ENCODE data around the gene FEN1.
A peak's percentile ranks its signal among the peaks of the same experiment; 100 is the strongest.

The FEN1 gene

DNA sequence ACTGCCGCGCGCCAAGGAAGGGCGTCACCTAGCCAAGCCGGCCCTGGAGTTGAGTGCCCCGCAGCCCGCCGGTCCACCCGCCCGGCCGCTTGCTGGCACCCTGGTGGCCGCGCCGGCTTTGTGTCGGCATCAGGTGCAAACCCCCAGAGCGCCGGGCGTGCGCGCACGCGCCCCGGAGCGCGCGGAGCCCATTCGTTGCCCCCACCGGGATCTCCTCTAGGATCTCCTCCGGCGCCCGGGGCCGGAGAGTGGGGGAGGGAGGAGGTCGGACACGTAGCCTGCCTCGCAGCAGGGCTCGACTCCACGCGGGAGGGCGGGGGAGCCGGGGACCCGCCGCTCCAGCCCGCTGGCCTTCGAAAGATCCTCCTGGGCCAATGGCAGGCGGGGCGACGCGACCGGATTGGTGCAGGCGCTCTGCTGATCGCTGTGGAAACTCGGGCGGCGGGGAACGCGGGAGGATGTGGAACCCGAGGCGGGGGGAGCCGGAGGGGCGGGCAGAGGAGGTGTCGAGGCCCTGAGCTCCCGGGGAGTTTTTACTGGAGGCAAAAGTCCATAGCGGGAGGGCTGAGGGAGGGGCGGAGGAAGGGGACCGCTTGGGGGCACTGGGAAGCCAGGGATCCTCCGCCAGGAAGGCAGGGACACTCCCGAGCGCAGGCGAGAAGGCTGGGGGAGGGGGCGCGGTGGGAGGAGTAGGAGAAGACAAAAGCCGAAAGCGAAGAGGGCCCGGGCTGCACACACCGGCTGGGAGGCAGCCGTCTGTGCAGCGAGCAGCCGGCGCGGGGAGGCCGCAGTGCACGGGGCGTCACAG is 35.1 kb downstream of the FEN1 start, which contains the start of gene FADS2:
TSS of gene FADS2 (plus strand) at position 730 of the 808 bp plus-strand sequence. CDS start 91 bp downstream, outside the sequence.
- DNase-seq, result peak; percentile 79

DNA sequence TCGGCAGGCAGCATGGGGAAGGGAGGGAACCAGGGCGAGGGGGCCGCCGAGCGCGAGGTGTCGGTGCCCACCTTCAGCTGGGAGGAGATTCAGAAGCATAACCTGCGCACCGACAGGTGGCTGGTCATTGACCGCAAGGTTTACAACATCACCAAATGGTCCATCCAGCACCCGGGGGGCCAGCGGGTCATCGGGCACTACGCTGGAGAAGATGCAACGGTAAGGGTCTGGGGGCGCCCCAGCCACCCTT is 35.6 kb downstream of the FEN1 start:
- no peak for DNase-seq

DNA sequence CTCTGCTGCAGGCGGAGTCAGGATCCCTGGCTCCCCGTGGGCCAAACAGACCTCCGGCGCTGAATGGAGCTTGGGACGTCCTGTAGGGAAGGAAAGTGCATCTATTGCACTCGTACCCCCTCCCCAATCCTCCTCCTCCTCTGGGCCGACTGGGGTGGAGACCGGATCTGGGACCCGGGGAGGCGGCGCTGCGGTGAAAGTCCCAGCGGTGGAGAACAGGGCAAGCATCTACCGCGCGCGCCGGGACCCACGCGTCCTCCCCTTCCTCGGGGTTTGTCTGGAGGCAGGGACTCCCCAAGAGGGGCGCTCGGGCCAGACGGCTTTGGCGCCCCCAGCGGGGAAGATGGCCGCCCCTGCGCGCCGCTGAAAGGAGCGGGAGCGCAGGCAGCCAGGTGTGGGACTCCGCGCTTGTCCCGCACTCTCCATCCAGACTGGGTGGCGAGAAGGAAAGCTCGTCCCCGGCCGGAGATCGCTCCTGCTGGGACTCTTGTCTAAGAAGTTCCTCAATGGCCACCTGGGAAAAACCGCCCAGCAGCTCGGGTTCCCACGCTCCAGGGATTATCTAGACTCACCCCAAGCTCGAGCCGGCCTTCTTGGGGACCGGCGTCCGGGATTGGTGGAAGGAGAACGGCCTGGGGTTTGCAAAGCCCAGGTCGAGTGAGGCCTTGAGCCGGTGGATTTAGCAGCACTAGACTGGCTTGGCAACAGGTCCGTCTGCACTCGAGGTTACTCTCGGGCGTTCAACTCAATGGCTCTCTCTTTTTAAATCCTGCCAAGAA is 36.1 kb downstream of the FEN1 start:
- DNase-seq, result peak; percentile 10

DNA sequence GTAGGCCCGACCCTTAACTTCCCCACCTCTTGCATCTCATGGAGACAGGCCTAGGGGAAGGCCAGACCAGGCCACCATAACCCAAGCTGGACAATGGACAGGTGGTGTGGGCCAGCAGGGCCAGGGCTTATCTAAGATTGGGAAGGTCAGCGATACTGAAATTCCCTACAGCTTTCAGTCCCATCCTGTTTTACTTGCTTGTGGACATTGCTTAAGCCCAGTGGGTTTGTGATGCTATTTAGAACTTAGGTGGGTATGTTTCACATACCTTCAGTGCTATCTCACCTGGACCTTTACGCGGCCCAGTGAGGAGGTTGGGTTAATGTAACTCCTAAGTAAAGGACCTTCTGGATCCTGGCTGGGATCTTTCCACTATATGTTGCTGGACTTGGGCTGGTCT is 37.1 kb downstream of the FEN1 start:
- DNase-seq, result no peak

DNA sequence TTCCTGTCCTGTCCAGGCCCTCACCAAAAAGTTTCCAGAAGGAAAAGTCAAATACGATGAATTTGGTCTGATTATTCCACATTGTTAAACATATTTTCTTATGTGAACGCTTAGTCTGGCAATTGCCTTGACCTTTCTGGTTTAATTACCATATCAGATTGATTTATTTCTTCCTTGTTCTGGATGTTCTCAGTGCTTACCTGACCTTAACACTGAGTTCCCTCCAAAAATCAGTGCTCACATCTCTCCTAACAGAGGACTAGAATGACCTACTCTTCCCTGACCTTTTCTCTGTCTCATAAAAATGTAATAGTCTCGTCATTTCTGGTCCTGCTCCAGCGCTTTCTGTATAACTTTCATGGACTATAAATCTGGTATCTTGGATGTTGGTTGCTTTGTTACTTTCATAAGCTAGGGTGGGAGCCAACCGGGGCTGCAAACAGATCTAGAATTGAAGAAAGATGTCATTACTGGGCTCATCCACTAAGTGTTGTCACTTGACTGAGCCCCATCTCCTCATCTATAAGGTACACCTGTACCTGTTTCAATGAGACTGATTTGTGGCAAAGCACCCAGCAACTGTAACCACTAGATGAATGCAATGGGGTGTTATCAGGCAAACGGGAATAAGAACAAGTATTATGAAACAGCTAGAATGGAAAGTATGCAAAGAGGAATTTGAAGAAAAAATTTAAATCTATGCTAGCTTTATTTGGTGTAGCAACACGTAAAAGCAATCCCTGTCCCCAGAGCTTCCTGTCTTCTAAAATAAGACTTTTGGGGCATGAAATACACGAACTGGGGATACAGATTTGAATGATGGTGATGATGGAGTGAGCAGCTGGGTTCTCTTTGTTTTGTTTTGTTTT is 37.8 kb downstream of the FEN1 start:
- DNase-seq, result no peak

DNA sequence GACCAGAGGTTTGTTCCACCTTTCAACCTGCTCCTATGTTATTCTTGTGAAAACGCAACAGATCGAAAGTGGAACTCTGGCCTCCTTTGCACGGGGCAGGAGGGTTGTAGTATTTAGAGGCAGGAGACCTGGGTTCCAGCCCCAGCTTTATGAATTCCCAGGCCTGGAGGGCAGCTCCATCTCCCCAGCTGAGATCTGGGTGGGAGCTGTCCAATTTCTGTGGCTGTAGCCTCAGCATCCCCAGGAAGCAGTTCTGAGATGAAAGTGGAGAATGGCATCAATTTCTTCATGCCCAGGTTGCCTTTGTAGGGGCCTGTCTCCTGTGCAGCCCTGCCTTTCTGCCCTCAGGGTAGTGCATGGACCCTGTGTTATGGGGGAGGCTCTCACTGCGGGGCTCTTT is 39.5 kb downstream of the FEN1 start:
- no peak for DNase-seq

DNA sequence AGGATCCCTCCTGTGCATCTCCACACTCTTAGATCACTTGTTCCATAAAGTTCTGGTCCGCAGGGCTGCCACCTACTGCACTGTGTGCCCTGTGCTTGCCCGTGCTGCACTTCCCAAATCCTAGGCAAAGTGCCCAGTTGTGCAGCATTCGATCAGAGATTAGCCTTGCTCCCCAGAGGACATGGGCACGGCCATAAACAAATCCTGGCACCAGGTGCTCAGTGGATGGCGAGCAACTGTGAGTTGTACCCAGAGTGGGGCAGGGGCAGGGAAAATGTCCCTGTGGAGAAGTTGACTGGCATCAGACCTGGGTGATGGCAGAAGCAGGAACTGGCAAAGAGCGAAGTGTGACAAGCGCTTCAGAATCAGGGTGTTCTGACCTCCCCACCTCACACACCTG is 40.0 kb downstream of the FEN1 start:
- DNase-seq, result no peak

DNA sequence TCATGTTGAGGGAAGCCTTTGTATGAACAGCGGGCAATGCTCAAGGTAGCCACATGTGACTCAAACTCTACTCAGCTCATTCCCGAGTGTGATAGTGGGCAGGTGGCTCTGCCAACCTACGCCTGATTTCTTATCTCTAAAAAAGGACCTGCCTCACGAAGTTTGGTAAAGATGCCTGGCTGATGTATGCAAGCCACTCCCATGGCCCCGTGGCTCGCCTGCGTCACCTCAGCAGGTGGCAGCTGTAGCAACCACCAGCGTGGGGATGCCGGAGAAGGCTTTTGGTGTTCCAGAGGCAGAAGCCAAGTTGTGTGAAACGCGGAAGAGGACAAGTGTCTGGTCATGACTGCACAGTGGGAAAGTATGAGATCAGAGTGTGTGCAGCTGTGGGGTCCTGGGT is 40.8 kb downstream of the FEN1 start:
- DNase-seq, result no peak

DNA sequence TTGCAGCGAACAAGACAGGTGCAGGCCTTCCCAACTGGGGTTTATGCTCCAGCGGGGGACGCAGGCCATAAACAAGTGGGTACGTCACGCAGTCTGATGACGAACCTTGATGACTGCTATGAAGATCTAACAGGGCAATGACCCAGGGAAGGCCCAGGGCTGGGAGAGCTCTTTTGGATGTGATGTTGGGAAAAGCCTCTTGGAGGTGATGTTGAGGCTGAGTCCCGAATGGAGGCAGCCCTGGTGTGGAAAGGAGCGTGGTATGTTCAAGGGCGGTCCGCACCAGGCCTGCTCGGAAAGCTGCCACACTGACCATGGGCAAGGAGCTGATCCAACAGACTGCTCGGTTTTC is 41.2 kb downstream of the FEN1 start:
- no peak for DNase-seq

DNA sequence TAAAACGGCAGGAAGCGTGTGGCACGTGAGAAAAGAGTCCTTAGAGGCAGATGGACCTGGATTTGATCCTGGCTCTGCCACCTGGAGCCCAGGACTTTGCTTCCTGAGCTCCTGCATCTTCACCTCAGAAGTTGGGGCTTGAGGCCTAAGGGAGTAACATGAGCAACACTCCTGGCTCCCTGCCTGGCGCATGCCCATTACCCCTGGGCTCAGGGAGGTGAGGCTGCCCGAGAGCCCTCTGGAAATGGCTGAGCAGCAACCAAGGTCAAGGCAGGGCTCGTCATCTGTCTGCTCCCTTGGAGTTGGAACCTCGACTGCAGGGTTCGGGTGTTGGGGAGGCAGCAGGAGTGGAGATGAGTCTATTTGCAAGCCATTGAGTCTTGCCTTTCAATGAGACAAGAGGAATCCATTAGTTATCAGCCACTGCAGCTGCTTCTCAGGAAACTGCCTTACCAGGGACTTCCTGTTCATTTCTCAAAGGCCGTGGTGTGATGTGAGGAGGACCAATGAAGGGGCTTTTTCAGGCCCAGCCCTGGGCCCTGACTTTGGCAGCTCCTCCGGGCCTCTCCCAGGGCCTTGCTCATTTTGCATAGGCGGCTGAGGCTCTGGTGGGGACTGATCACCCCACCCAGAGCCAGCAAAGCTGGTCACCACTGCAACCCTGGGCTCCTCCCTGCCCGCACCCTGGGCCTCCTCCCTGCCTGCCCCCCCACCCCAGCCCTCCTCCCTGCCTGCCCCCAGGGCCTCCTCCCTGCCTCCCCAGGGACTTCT is 41.8 kb downstream of the FEN1 start:
- DNase-seq, result peak; percentile 97

DNA sequence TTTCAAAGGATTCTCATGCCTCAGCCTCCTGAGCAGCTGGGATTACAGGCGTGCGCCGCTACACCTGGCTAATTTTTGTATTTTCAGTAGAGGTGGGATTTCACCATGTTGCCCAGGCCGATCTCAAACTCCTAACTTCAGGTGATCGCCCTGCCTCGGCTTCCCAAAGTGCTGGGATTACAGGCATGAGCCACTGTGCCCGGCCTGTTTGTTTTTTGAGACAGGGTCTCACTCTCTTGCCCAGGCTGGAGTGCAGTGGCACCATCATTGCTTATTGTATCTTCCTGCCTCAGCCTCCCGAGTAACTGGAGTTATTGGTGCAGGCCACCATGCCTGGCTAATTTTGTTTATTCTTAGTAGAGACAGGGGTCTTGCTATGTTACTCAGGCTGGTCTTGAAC is 43.5 kb downstream of the FEN1 start:
- no peak for DNase-seq

DNA sequence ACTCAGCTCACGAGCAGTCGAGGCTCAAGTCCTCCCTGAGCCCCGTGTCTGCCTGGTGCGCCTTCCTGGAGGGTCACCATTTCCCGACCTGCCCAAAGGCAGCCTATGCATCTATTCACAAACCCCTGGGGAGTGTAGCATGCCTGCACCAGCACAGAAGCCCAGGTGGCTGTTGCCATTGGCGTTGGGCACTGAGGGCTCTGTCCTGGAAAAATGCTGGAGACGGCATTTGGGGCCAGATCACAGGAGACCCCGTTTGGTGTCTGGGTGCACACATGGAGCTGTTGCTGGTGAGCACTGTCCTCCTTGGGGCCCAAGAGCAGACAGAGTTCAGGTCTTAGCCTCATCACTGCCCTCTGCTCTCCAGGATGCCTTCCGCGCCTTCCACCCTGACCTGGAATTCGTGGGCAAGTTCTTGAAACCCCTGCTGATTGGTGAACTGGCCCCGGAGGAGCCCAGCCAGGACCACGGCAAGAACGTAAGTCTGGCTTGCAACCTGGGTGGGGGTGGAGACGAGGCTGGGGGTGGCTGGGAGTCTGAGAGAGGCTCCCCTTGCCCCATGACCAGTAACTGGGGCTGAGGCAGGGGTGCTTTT is 44.8 kb downstream of the FEN1 start:
- DNase-seq, result no peak

DNA sequence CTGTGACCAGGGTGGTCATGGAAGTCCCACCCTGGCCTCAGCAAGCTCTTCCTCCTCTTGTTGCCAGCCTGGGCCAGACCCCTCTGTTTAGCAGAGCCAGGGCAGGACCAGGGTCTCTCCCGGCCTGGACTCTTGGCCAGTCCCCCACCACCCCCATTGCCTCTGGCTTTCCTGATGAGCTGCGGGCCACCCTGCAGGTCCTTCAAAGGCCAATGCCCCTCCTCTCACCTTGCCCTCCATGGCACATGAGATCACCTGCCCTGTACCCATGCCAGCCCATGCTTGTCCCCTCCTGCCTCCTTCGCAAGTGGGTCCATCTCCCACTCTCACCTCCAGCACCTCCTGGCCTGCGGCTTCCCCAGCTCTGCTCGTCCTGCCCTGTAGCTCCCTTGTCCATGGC is 45.8 kb downstream of the FEN1 start:
- no peak for DNase-seq

DNA sequence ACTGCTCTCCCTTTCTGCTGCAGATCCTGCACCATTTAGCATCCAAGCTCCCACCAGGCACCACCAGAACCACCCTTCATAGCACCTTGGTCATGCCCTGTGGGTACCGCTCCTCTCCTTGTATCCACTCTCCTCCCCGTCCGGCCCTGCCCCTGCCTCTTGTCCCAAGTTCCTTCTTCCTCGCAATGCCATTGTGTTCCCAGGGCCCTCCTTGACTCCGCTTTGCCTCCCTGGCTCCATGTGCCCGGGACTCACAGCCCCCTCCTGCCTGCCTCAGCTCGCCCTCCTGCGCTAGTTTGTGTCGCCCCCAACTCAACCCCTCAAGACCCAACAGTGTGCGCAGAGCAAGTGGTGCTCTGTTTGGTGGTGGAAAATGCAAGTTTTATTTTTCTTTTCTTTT is 46.2 kb downstream of the FEN1 start:
- no peak for DNase-seq

DNA sequence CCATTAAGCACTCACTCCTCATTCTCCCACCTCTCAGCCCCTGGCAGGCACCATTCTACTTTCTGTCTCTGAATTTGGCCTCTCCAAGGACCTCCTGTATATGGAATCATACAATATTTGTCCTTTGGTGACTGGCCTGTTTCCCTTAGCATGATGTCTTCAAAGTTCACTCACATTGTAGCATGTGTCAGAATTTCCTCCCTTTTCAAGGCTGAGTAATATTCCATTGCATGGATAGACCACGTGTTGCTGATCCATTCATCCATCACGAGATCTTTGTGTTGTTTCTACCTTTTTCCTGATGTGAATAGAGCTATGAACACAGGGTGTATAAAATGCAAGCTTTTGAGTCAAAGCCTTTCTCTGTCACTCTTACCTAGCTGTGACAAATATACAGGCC is 47.0 kb downstream of the FEN1 start:
- no peak for DNase-seq

DNA sequence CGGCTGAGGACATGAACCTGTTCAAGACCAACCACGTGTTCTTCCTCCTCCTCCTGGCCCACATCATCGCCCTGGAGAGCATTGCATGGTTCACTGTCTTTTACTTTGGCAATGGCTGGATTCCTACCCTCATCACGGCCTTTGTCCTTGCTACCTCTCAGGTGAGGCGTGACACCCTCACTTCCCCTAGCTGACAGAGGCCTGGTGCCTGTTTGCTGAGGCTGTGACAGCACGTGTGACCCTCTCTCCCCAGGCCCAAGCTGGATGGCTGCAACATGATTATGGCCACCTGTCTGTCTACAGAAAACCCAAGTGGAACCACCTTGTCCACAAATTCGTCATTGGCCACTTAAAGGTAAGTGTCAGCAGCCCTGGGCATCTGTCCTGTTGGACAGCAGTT is 47.7 kb downstream of the FEN1 start:
- no peak for DNase-seq

DNA sequence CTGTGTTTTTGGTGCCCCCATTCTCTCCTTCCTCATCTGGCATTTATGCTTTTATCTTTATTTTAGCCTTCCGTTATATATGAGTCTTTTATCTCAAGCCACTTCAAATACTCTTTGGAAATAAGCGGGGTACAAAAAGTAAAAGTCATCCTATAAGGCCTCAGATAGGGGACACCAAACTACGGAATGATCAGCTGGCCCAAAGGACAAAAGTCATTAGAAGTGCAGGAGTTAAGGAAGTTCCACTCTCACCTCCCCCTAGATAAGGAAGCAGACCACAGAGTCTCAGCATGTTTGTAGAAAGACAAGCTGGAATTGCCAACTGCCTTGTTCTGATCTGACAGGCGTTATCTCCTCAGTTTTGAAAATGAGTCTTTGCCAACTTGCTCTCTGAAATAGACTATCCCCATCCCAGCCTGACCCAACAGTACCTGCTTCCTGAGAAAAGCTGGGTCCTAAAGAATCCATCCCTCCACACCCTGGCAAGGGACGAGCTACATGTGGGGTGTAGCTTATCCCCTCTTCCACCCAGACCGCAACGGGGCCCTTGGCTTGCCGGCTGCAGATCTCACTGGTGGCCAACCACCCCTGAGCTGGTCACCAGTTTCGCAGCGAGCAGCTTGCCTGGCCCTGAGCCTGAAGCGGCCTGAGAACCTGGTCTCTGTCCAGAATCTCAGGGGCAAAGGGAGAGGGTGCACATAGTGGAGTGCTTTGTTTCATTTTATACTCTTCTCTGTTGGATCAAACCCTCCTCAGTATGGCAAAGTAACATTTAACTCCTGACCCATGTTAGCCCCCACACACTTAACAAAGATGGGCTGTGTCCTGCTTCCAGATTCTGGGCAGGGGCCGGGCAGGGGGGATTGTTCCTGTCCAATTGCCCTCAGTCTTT is 49.2 kb downstream of the FEN1 start:
- no peak for DNase-seq

DNA sequence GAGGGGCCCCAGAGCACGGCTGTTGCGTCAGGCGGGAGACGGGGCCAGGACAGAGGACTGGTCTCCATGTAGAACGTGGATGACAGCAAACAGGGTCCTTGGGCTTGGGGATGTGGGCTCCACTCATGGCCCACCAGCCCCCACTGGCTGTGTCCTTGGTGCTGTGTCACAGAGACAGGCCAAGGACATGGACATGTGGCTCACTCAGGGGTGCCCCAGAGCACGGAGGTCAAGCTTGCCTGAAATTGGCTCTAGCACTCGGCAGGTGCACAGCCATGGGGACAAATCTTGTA is 49.8 kb downstream of the FEN1 start:
- DNase-seq, result no peak

DNA sequence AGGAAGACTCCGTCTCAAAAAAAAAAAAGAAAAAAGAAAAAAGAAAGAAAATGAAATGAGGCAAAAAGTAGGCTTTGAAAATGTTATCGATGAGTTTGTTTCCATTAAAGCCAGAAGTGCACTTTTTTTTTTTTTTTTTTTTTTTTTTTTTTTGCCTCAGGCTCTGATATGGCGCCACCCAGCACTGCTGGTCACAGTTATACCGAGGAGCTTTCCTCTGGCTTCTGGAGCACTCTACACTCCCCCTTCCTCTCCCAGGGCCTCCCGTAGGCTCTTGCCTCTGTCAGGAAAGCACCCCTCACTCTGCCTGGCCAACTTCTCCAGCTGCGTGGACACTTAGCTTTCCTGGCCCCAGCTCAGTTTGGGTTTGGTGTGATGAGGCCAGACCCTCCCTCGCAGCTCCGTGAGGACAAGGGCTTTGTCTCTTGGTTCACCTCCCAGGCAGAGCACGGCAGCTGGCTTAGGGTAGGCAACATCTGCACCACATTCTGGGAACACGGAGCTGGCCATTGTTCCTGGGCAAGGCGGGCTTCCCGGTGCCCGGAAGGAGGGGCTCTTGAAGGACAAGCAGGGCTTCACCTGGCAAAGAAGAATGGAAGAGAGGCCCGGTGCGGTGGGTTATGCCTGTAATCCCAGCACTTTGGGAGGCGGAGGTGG is 52.3 kb downstream of the FEN1 start:
- no peak for DNase-seq

DNA sequence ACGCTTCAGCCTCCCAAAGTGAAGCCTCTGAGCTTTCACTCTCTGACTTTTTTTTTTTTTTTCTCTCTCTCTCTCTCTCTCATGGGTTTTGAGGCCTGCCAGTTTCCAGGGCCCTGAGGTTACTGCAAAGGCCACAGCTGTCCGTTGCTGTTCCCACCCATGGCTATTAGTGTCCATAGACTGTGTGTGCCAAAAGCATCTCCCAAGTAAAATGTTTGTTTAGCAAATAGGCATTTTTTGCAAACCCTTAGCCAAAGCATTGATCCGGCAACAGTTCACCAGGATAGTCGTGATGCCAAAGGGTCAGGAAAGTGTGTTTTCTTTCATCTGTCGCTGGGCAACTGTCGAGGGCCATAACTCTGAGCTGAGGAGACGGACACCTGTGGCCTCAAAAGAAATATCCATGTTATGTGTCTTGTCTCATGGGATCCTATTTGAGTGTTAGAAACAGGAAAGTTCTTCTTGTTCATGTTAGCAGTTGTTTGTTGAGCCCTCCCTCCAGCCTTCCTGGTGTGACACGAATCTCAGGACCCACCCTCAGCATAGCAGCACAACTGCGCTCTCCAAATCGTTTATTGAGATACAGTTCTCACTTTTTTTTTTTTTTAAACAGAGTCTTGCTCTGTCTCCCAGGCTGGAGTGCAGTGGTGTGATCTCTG is 53.8 kb downstream of the FEN1 start:
- no peak for DNase-seq
